Astrocyte of the cerebellum (primary cell): ENCODE results near the gene KCNH4.

Source experiments
- DNase-seq: peaks from one replicate; pipeline ENCODE4 v3.0.0-alpha.2; 2011; ENCODE audit warnings: low read depth
- H3K4me3 ChIP-seq: 2 replicates; pipeline ENCODE4 v1.5.1; 2011; ENCODE audit warnings: mild to moderate bottlenecking, low read depth, low read length, moderate library complexity
- CTCF ChIP-seq: IDR thresholded peaks from 2 replicates; pipeline ENCODE4 v1.5.1; 2012; ENCODE audit warnings: low read length, low read depth, moderate library complexity, mild to moderate bottlenecking; ENCODE audit errors: missing control alignments
- in situ Hi-C: cut with HindIII; loops from 2 replicates; pipeline ENCODE4 v1.10.0; 2017; ENCODE audit warnings: low sequenced_read_pairs

The KCNH4 gene

GRCh38 chr17:42131232-42131631, 49.7 kb downstream of the KCNH4 start:
- H3K4me3 ChIP-seq, result no peak overlapping the region
- DNase-seq, result no peak
- in situ Hi-C loops, result no loop called here
- no peak for TF ChIP-seq CTCF

- in situ Hi-C loops, result no loop called here
- no peak for DNase-seq
- TF ChIP-seq CTCF, result no peak
- no peak overlapping the region for H3K4me3 ChIP-seq
Measured at GRCh38 chr17:42130310-42130936, 50.5 kb downstream of the KCNH4 start.

DNA sequence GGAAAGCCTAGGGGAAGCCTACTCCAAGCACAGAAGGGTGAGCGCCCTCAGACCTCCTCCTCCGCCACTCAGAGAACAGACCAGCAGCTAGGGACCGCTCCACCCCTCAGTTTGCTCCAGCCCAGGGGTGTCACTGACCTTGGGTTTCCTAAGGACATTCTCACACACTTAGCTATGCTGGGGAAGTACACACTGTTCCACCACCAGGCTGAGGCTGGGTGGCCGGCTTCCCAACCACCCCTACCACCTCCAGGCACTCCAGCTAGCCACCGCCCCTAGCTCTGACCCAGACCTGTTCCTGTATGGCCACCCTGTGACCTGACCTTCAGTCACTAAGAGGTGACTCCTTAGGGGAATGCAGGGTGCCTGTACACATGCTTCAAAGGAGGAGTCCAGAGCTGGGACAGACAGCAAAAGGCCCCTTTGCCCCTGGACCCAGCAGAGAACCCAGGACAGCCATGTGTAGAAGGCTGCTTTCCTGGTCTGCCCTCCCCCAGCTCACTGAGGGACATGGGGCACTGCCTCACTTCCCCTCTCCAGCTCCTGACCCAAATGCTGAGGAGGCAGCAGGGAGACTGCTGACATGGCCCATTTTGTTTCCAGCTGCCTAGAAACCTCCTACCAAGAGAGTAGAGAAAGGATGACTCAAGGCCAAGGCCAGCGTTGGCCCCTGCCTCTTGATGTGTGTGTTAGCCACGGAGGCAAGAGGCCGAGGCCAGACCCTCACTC, 51.7 kb downstream of the KCNH4 start:
- in situ Hi-C loops, result no loop called here
- no peak overlapping the region for H3K4me3 ChIP-seq
- TF ChIP-seq CTCF, result no peak
- no peak for DNase-seq

DNA sequence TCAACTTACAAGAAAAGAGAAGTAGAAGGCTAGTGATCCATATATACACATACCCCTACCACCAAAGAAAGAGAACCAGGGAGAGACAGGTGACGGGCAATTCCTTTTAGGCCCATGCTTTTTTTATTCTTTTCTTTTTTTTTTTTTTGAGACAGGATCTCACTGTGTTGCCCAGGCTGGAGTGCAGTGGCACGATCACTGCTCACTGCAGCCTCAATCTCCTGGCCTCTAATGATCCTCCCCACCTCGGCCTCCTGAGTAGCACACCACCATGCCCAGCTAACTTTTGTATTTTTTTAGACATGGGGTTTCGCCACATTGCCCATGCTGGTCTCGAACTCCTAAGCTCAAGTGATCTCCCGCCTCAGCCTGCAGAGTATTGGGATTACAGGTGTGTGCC, 53.5 kb downstream of the KCNH4 start:
- no peak for DNase-seq
- TF ChIP-seq CTCF, result no peak
- in situ Hi-C loops, result no loop called here
- no peak overlapping the region for H3K4me3 ChIP-seq

- TF ChIP-seq CTCF, result no peak
- no peak for DNase-seq
Measured at GRCh38 chr17:42126836-42127235, 54.1 kb downstream of the KCNH4 start.

GRCh38 chr17:42125565-42125964, 55.4 kb downstream of the KCNH4 start:
- TF ChIP-seq CTCF, result no peak
- H3K4me3 ChIP-seq, result no peak overlapping the region
- no peak for DNase-seq
- in situ Hi-C loops, result no loop called here

More at GRCh38 chr17:42126836-42127235, 54.1 kb downstream of the KCNH4 start:
- in situ Hi-C loops, result no loop called here
- H3K4me3 ChIP-seq, result no peak overlapping the region
